Activated CD8-positive, alpha-beta memory T cell treated with anti-CD3 and anti-CD28 coated beads for 1 hour (primary cell): ENCODE measurements around the gene CACFD1.
A peak's percentile ranks its signal among the peaks of the same experiment; 100 is the strongest.

Experiments
- DNase-seq, 2 donors: peaks; one replicate each; pipeline ENCODE4 v3.0.0-alpha.2; 2020; ENCODE audit warnings: low read depth in 1 of 2; ENCODE audit errors: extremely low read depth in 1 of 2

The CACFD1 gene

DNA sequence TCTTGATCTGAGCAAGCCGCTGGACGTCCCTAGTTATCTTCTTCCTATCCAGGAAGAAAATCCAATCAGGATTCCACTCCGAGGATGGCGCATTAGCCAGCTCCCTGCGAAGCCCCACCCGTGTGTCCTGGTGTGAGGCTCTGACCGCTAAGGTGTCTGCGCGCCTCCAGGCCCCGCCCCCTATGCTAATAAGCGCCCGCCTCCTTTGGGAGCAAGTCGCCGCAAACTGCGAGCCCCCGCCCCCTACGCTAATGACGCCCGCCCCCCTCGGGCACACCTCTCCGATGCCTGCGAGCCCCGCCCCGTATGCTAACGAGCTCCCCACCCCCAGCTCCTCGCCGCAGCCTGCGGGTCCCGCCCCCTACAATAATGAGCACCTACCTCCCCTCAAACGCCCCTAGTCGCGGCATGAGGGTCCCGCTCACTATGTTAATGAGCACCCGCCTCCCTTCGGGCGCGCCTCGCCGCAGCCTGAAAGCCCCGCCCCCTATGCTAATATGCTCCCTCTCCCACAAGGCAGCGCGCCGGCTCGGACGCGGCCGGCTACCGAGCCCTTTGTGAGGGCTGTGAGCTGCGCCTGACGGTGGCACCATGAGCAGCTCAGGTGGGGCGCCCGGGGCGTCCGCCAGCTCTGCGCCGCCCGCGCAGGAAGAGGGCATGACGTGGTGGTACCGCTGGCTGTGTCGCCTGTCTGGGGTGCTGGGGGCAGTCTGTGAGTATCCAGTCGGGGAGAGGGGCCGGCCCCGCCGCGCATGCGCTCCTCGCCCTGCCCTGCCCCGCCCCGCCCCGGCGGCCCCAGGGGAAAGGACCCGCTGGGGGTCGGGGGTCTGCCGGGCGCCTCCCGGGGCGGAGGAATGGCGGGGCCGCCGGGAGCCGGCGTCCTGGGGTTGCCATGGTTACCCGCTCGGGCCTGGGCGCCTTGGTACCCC, at the start of gene CACFD1:
Gene CACFD1 (plus strand): TSS at position 503 of the 929 bp plus-strand sequence. CDS start 89 bp downstream, at position 592.
- peak; percentile 77 to 84 for DNase-seq

DNA sequence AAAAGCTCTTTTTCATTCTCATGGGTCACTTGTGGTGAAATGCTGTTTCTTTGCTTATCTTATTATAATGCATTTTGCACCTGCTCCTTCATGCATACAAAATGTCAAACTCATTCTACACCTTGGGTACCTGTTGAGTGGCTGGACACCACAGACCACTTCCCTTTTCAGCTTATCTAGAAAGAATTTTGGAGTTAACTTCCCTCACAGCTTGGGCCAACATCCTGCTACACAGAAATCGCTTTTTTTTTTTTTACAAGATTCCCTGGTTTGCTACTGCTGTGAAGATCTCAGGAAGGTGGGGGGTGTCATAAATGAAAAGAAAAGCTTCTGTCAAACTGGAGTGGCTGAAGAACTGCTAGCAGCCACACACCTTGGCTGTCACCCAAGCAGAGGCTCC, 44.6 kb upstream of the CACFD1 start:
- no peak for DNase-seq

DNA sequence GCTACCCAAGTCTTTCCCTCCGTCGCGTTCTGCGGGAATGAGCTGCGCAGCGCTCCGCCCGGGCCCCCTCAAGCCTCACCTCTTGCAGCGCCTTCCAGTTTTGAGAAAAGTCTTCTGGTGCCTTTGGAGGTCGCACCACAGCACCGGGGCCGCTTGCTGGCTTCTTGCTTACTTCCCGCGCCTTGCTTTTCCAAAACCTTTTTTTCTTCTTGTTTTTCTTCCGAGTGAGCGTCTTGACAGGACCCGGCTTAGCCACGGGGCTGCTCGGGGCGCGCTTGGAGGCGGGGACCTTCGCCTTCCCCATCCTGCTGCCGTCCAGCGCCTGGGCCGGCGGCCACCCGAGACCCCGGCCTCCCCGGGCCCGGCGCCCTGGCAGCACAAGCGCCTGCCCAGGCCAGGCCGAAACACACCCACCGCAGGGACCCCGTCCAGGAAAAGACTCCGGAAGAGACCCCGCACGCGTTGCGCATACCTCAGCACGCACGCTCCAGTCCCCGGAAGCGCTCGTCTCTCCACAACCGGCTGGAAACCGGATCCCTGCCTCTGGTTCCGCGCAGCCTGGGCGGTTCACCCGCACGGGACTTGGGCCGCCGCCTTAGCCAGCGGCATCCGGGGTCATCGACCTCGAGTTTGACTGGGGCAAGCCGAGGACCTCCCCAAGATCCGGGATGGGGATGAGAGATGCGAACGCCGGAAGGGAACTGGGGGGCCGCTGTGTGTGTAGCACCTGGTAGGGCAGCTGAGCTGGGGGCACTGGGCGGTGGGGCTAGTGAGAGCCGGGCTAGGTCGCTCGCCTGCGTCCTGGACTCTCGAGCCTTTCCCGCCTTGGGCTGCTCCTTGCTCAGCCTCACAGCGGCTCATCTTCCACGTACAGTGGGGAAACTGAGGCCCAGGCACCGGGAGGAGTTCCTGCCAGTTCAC, 42.0 kb upstream of the CACFD1 start, which contains the start of gene REXO4:
Gene REXO4 (minus strand): TSS at position 470 of the 921 bp plus-strand sequence. CDS start 166 bp downstream, at position 304.
- peak; percentile 49 to 60 for DNase-seq

DNA sequence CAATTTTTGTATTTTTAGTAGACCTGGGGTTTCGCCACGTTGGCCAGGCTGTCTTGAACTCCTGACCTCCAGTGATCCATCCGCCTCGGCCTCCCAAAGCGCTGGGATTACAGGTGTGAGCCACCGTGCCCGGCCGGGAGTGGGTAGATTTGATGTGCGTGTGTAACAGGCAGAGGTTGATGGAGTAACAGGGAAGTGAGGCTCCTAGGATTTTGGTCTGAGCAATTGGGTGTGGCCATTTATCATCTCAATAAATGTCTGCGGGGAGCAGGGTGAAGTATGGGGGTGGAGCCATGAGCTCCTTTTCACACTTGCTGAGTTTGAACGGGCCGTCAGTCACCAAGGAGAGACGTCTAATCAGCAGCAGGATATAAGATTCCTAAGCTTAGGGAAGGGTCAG, 40.8 kb upstream of the CACFD1 start:
- no peak for DNase-seq

DNA sequence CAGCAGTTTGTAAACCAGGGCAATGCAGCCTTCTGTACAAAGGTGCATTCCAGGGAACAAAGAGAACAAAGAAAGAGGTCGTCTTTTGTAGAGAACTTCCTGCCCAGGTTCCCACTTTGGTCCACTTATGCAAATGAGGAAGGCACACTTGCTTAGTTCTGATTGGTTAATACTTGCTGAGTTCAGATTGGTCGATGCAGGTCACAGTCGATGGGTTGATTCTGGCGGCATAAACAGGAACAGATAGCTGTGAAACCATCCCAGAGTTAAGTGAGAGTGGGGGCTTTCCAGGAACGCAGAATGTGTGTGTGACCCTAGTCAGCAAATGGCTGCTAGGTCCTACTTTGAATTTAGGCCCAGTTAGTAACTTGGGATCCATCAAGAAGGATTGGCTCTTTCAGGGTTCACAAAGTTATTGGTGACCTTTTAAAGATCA, 39.4 kb upstream of the CACFD1 start:
- no peak for DNase-seq

DNA sequence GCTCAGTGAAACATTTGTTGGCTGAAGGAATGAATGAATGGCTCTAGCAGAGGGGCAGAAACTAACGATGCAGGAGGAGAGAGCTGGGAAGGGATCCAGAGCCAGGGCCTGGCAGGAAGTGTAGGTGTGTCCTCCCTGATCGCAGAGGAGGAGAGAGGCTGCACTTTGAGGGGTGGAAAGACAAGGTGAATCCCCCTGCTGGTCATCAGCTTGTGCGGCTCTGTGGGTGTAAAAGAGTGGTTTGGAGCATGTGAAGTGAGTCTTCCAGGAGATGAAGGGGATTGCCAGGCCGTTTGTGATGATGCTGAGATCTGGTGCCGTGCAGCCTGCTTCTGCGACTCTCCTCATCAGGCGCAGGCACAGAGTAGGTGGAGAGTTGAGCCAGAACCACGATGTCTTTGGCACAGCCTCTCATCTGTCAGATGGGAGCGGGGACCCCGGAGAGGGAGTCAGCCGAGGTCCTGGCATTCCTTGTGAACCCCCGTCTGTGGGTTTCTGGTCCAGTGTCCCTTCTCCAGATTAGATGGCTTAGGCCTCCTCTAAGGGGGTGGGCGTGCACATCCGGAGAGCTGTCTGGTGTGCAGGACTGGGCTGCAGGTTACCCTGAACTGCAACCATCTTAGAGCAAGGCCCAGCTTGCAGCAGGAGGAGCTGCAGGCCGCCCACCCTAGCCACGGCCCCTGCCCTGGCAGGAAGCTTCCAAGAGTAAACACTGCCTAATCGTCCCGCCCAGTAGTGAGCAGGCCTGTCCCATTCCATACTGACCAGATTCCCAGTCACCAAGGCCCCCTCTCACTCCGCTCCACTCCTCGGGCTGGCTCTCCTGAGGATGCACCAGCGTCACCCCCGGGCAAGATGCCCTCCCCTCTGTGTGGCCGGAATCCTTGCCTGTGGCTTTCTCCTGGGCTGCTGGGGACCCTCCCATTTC, 37.9 kb upstream of the CACFD1 start, which contains the start of gene ADAMTS13:
Gene ADAMTS13 (plus strand): TSS at position 753 of the 928 bp plus-strand sequence. CDS start 77 bp downstream, at position 830.
- DNase-seq, result no peak

DNA sequence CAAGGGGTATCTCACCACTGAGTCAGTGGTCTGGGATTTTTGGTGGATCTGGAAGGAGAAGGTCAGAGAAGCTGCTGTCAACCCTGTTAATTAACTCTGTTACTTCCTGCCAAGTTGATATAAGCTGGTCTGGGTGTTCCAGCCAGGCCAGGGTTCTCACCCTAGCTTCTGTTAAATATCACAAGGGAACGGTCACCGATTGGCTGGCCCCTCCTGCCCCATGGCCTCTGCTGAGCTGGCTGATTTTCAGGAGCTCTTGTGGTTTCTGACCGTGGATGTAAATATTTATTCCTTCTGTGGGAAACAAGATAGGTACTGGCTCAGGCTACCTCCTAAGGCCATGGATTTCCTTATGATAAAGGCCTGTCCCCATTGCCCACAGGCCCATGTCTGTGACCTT, 36.6 kb upstream of the CACFD1 start:
- DNase-seq, result no peak

DNA sequence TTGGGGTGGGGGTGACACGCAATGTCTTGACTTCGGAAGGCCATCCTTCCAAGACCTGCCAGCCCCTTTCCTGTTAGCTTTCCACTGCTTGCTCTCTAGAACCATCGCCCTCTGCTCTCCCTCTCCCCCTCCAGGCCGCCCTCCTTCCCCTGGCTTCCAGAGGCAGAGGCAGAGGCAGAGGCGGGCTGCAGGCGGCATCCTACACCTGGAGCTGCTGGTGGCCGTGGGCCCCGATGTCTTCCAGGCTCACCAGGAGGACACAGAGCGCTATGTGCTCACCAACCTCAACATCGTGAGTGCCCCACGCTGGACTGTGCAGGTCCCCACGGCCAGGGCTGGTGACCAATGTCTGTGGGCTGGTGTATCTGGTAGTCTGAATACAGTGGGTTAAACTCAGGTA, 35.6 kb upstream of the CACFD1 start:
- no peak for DNase-seq

DNA sequence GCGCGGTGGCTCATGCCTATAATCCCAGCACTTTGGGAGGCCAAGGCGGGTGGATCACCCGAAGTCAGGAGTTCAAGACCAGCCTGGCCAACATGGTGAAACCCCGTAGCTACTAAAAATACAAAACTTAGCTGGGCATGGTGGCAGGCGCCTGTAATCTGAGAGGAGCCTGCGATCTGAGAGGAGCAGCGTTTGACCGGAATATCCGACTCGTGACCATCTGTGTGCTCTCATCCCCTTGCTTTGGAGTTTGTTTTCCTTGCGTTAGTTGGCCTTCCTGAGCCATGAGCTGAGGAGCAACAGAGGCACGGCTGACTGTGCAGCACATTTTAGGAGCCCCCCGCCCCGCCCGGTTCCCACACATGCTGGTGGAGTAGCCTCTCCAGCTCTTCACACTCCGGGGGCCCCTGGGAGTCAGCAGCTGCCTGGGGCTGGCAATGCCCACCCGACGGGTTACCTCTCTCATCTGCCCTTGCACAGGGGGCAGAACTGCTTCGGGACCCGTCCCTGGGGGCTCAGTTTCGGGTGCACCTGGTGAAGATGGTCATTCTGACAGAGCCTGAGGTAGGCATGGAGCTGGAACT, 34.6 kb upstream of the CACFD1 start:
- no peak for DNase-seq

DNA sequence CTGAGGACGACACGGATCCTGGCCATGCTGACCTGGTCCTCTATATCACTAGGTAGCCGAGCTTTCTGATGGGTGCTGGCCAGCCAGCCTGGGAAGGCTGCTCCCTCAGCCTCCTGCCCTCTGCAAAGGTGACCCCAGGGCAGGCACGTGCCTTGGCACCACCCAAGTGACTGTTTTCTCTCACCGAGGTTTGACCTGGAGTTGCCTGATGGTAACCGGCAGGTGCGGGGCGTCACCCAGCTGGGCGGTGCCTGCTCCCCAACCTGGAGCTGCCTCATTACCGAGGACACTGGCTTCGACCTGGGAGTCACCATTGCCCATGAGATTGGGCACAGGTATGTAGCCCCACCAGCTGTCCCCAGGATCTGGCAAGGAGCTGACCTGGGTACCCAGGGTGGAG, 33.8 kb upstream of the CACFD1 start:
- no peak for DNase-seq

DNA sequence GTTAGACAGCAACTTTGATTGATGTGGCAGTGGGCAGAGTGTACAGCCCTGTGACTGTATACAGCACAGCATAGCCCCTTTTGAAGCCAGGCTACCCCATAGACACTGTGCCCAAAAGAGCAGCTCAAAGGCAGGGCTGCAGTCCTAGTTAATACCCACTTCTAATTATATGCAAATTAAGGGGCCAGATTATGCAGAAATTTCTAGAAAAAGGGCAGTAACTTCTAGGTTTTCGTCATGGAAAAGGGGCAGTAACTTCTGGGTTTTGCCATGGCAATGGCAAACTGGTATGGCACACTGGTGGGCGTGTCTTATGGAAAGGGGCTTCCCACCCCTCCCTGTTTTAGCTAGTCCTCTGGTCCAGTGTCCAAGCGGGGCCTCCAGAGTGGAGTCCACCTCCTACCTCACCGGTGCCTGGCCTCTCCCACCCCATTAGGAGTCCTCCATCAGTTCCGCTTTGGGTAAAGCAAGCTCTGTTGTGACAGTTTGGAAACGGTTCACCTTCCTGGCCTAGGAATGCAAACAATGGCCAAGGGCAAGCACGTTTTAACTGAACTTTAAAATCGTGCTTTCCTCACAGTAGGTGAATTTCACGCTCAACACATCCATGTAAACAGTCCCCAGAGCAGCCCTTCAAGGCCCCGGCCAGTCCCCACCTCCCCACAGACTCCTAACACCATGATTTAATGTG, 32.0 kb upstream of the CACFD1 start:
- no peak for DNase-seq

DNA sequence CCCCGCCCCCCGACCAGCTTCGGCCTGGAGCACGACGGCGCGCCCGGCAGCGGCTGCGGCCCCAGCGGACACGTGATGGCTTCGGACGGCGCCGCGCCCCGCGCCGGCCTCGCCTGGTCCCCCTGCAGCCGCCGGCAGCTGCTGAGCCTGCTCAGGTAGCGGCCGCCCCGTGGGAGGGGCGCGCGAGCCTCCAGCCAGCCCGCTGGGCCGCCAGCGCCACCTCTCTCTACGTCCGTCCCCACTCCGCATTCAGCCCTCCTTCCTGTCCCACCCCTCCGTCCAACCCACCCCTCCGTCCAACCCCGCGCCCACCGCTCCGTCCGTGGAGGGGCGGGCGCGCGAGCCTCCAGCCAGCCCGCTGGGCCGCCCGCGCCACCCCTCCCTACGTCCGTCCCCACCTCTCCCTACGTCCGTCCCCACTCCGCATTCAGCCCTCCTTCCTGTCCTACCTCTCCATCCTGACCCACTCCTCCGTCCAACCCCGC, 31.1 kb upstream of the CACFD1 start:
- DNase-seq, result no peak

DNA sequence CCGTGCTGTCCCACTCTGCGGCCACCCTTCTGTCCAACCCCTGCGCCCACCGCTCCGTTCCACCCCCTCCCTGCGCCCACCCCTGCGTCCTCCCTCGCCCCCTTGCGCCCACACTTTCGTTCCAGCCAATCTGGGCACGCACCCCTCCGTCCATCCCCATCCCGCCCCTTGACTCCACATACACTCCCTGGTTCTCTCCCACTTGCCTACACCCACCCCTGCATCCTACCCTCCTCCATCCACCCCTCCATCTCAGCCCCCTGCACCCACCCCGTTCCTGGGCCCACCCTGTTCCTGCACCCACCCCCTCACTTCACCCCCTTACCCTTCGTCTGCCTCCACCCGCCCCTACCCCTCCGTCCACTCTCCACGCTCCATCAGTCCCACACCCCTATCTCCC, 30.6 kb upstream of the CACFD1 start:
- DNase-seq, result no peak

DNA sequence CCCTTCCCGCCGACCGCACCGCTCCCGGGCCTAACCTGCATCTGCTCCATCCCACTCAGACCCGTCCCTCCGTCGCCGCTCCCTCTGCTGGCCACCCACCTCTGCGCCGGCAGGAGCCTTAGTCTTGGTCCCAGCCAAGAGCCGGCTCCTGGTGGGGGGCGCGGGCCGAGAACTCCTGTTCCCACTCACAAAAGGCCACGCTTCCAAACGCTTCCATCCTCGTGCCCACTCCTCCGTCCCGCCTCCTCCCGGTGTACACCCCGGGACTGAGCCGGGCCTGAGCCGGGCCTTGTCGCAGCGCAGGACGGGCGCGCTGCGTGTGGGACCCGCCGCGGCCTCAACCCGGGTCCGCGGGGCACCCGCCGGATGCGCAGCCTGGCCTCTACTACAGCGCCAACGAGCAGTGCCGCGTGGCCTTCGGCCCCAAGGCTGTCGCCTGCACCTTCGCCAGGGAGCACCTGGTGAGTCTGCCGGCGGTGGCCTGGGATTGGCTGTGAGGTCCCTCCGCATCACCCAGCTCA, 30.1 kb upstream of the CACFD1 start:
- DNase-seq, result no peak

DNA sequence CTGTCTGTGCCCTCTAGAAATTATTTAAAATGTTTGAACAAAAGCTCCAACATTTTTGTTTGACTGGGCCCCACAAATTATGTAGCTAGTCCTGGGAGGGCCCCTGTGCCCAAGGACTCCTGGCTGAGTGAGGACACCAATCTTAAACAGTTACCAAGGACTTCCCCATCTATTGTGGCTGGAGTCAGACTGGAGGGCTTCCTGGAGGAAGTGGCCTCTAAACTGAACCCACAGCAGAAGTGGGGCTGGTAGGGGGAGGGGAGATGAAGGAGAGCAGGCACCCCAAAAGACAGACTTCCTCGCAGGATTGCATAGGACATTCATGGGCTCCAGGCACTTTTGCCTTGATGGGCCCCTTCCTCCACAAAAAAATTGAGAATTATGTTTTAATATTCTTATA, 29.5 kb upstream of the CACFD1 start:
- no peak for DNase-seq

DNA sequence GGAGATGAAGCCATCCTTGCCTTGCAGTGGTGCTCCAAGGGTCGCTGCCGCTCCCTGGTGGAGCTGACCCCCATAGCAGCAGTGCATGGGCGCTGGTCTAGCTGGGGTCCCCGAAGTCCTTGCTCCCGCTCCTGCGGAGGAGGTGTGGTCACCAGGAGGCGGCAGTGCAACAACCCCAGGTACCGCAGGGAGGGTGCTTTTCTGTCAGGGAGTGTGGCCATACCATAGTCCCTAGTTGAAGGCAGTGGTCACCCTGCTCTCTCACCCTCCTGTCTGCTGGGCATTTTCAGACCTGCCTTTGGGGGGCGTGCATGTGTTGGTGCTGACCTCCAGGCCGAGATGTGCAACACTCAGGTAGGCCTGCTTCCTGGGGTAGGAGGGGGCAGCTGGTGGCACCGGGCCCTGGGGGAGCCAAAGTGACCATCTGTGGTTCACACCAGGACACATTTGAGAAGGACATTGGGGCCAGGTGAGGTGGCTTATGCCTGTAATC, 26.4 kb upstream of the CACFD1 start:
- DNase-seq, result no peak

DNA sequence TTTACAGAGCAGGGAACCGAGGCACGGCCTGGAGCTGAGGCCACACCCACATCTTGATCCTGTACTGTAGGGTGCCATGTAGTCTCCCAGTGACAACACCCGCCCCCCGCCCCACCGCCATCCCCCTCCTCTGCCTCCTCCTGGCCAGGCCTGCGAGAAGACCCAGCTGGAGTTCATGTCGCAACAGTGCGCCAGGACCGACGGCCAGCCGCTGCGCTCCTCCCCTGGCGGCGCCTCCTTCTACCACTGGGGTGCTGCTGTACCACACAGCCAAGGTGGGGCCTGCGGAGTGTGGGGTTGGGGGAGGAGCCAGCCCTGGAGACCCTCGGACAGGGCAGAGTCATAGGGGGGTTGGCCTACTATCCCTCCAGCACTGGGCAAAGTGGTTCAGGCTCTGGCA, 23.1 kb upstream of the CACFD1 start:
- no peak for DNase-seq

DNA sequence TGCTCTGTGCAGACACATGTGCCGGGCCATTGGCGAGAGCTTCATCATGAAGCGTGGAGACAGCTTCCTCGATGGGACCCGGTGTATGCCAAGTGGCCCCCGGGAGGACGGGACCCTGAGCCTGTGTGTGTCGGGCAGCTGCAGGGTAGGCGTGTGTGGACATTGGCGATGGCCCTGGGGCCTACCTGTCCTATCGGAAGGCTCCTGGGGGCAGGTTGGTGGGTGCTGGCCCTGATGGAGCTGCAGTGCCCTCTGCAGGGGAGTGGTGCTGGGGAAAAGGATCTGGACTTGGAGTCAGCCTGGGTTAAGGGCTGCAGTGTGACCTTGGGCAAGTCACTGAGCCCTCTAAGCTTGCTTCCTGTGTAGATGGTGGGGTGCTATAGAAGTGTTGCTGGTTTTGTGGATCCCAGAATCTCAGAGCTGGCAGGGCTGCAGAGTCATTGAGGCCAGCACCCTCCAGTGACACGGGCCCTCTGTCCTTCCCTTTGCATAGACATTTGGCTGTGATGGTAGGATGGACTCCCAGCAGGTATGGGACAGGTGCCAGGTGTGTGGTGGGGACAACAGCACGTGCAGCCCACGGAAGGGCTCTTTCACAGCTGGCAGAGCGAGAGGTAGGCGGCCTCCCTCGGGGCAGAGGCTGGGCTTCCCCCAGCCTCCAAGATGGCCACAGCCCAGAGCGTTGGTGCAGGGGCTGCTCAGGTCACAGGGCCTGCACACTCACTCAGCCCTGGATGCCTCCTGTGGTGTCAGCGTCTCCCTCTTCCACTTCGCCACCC, 21.8 kb upstream of the CACFD1 start:
- DNase-seq, result no peak
